HG02884 (cell line): Measurements from ENCODE around the gene ARSD.

Experiments
- ATAC-seq: cut with Tn5 transposase; IDR thresholded peaks from one replicate; pipeline ENCODE4 v1.9.1; 2021; ENCODE audit warnings: mild to moderate bottlenecking, moderate library complexity; ENCODE audit not compliant: unreplicated experiment

The ARSD gene

DNA sequence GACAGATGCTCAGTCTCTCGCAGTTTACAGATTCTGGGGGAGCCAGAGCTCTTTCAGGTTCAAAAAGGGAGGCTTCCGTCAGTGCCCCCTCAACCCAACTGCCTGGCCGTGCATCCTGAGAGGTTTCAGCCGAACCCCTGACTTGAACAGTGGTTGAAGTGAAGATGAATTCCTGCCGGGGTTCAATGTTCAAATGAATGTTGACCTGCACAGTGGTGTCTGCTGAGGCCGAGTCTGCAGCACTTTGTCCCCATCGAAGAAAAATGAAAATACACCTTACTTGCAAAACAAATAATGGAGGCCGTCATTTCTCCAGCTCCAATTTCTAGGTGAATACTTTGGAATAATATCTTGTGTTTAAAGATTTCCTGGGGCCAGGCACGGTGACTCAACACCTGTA, 66.7 kb downstream of the ARSD start:
- ATAC-seq: no peak

DNA sequence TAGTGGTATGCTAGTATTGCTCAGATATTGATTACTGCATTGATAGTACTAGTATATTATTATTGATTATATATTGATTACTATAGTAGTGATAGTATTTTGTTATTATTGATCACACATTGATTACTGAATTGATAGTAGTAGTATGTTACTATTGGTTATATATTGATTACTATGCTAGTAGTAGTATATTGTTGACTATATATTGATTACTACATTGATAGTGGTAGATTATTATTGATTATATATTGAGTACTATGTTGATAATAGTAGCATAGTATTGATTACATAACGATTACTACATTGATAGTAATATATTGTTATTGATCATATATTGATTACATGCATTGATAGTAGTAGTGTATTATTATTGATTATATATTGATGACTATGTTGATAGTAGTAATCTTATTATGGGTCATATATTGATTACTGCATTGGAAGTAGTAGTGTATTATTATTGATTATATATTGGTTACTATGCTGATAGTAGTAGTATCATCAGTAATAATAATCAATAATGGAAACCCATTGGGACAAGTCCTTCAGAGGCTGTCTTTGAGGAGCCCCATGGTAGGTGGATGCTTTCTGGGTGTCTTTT, 69.8 kb downstream of the ARSD start:
- ATAC-seq: no peak

DNA sequence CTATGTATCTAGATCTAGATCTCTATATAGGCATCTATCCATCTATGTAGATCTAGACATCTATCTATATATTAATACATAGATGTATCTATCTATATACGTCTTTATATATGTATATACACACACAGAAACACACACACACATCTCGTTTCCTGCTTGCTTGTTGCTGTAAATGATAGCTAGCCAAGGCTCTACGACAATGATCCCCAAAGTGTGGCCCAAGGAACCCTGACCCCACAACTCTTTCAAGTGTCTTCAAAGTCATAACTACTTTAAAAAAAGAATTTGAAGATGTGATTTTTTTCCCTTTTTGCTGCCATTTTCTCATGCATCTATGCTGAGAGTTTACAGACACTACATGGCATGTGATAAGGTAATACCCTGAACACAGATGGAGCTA, 71.6 kb downstream of the ARSD start:
- ATAC-seq: no peak

DNA sequence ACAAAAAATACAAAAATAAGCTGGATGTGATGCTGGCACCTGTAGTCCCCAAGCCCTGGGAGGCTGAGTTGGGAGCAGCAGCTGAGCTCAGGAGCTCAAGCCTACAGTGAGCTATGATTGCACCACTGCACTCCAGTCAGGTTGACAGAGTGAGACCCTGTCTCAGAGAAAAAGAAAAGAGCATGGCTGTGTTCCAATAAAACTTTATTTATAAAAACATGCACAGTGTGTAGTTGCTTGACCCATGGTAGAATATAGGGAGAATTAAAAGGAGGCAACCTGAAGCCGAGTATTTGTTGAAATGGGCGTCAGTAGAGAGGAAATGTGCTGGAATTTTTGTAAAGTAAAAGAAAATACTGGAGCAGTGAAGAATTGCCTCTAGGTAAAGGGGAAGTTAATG, 73.4 kb downstream of the ARSD start:
- no peak for ATAC-seq

DNA sequence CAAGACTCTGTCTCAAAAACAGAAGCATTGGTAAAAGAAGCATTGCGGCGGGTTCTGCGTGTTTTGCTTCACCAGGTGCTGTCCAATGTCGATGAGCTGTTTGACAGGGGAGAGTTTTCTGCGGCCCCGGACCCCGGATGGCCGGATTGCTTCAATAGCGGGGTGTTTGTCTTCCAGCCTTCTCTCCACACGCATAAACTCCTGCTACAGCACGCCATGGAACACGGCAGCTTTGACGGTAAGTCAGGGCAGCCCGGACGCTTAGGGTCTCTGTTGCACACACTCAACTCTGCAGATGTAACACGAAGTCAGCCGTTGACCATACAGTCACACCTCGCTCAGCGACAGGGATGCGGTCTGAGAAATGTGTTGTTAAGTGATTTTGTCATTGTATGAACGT, 74.2 kb downstream of the ARSD start:
- ATAC-seq: no peak
